ENCODE measurements around the gene FLNA.
"Not testable (repeated sequence)": the region's sequence is repeated elsewhere in the genome, so short reads cannot be mapped to it uniquely, and the experiment has no call there.

FLNA gene

GRCh38 chrX:154308108-154308946 lies 66.1 kb downstream of the FLNA start:
- peak; percentile 64 for DNase-seq (ENCODE audit: low spot score)

- no peak for DNase-seq (ENCODE audit: low spot score)
Measured at GRCh38 chrX:154307202-154307601, 67.2 kb downstream of the FLNA start.

- DNase-seq (ENCODE audit: low spot score) = no peak
Measured at GRCh38 chrX:154305541-154306205, 68.8 kb downstream of the FLNA start.

- no peak for DNase-seq (ENCODE audit: low spot score)
Measured at GRCh38 chrX:154304846-154305245, 69.6 kb downstream of the FLNA start.

- DNase-seq (ENCODE audit: low spot score) = no peak
Measured at GRCh38 chrX:154303476-154303875, 71.0 kb downstream of the FLNA start.

- DNase-seq (ENCODE audit: low spot score) = not testable (repeated sequence)
Measured at GRCh38 chrX:154302998-154303397, 71.4 kb downstream of the FLNA start.

- no peak for DNase-seq (ENCODE audit: low spot score)
Measured at GRCh38 chrX:154300816-154301215, 73.6 kb downstream of the FLNA start.

Measured in ecto neural progenitor cell (in vitro differentiated cells).